Thyroid gland (tissue), 4 donors: Measurements from ENCODE around the gene TGM3.

ENCODE experiments used
- CTCF ChIP-seq, 6 experiments: fragments of 200-600 bp in 3 of 6; fragments of 450-650 bp in 3 of 6; sonication (generic) in 3 of 6; IDR thresholded peaks; one replicate each; pipeline ENCODE4 v1.5.1; 2016 to 2019; ENCODE audit warnings: antibody characterized with exemption in 6 of 6, mild to moderate bottlenecking in 2 of 6, inconsistent platforms in 1 of 6, moderate library complexity in 1 of 6
- POLR2A ChIP-seq, 2 donors: fragments of 450-650 bp; IDR thresholded peaks; one replicate each; pipeline ENCODE4 v1.6.1; 2017; ENCODE audit warnings: antibody characterized with exemption in 2 of 2, mild to moderate bottlenecking in 2 of 2, moderate library complexity in 1 of 2

- TF ChIP-seq CTCF (IDR thresholded peaks at IDR 0.05) (no peak), POLR2A (IDR thresholded peaks at IDR 0.05) (no peak)
Observed at GRCh38 chr20:2378893-2379292, 83.1 kb downstream of the TGM3 start.
